ENCODE results near the gene PLXNA3. TPM values are rescaled to one million over a fixed set of nuclear protein-coding genes. Genes with fewer than 3 reads are reported as not detected.

Gene PLXNA3
- polyA plus RNA-seq, 1 experiment = 36.0 TPM

DNA sequence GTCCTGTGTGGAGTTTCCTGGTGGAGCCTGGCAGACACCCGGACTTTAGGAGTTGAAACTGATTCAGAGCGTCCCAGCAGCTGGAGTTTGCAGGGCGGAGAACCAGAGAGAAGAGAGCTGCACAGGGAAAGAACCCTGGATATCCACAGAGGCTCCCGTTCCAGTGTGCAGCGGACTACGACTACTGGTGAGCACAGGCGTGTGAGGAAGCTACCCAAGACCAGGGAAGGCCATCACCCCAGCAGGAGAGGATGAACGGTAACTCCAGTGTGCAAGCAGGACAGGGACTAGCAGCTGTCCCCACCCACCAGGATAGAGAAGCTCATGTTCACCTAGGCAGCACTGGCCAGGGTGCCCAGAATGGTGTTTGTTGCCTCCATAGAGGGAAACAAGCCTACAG lies 18.7 kb downstream of the PLXNA3 start:
- H3K27me3 ChIP-seq (ENCODE audit: control insufficient read depth, insufficient read depth, low read length) = no peaks in the 10 kb centered on the region
- TF ChIP-seq, protein P1, sequence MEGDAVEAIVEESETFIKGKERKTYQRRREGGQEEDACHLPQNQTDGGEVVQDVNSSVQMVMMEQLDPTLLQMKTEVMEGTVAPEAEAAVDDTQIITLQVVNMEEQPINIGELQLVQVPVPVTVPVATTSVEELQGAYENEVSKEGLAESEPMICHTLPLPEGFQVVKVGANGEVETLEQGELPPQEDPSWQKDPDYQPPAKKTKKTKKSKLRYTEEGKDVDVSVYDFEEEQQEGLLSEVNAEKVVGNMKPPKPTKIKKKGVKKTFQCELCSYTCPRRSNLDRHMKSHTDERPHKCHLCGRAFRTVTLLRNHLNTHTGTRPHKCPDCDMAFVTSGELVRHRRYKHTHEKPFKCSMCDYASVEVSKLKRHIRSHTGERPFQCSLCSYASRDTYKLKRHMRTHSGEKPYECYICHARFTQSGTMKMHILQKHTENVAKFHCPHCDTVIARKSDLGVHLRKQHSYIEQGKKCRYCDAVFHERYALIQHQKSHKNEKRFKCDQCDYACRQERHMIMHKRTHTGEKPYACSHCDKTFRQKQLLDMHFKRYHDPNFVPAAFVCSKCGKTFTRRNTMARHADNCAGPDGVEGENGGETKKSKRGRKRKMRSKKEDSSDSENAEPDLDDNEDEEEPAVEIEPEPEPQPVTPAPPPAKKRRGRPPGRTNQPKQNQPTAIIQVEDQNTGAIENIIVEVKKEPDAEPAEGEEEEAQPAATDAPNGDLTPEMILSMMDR (IDR thresholded peaks at IDR 0.05; ENCODE audit: insufficient read depth, low read depth, low read length) = no peak
- no peak overlapping the region for H3K4me3 ChIP-seq (ENCODE audit: low read depth, low read length)
- no peak for DNase-seq (ENCODE audit: low read depth)
- CTCF ChIA-PET = interaction anchor here (0.9 kb wide), 1 partner anchor 103 kb away, joined by 3 read pairs; no protein-coding TSS in a partner anchor
- peaks cover 2% of the 10 kb centered on the region for H3K36me3 ChIP-seq (ENCODE audit: control insufficient read depth, insufficient read depth, low read length)
- POLR2A ChIA-PET = no interaction called here

DNA sequence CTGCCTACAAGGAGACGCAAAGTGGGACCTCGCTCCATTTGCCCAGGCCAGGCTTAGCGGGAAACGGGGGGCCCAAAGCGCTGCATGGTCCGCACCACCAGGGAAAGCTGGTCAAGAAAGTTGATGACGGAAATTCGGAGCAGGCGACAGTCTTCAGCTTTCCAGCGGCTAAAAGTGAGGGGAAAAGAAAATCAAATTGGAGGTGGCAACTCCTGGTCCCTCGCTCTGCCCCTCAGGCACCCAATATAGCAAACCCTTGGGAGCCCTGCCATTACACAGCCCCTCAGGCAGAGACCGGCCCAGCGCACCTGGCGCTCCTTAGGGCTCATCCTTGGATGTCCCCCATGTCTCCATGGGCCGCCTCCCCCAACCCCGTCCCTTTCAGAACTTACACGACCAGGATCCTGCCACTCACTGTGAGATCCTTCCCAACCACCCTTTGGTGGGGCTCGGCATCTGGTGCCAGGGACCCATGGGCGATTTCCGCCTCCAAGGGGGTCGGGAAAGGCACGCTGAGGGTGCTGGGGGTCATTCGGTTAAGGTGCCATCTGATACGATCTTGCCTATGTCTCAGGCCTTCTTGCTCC lies 19.9 kb downstream of the PLXNA3 start:
- TF ChIP-seq, protein P1 (IDR thresholded peaks at IDR 0.05; ENCODE audit: insufficient read depth, low read depth, low read length) = no peak
- Histone ChIP-seq H3K4me3 (ENCODE audit: low read depth, low read length) (peak overlapping the region; percentile 43), H3K27me3 (ENCODE audit: control insufficient read depth, insufficient read depth, low read length) (no peaks in the 10 kb centered on the region), H3K36me3 (ENCODE audit: control insufficient read depth, insufficient read depth, low read length) (peaks cover 2% of the 10 kb centered on the region; the same call in 1 of the 2 replicates)
- no peak for DNase-seq (ENCODE audit: low read depth)
- CTCF ChIA-PET = no interaction called here
- POLR2A ChIA-PET = no interaction called here

DNA sequence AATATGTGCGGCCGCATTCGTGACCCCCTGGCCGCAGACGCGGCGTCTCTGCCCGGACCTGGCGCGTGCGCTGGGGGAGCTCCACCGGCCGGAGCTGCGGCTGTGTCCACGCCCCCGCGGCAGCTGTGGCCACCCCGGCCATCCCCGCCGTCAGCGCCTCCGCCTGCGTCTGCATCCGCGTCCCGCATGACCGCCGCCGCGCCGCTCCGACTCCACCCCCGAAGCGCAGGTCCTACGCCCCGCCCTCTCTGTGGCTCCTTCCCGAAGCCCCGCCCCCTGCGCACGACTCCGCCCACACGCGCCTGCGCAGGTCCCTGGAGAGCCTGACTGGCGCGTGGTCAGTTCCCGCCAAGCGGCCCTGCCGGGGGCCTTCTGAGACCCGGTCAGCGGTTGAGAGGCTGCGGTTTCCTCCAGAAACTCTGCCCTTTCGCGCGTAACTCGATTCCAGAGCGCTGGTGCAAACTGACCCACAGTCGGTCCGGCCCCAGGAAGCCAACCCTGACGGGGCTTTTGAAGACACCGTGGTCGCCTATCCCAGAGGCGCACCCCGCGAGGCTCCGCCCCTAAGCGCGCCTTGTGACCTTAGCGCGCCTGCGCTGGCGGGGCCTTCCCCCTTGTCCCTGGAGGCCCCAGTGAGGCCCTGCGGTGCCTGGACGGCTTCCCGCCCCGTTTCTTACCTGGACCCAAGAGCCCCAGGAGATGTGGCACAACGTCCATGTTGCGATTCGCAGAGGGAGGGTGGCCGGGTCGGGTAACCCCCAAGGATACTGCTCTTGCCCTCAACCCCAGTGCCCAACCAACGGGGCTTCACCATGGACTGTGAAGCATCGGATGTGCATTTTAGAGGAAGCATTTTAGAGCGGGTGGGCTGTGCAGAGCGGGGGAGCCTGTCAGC lies 20.9 kb downstream of the PLXNA3 start, which contains the start of gene LAGE3:
Gene LAGE3 (minus strand): TSS at position 554 of the 895 bp plus-strand sequence. CDS start 366 bp downstream, at position 188.
- Histone ChIP-seq H3K27me3 (ENCODE audit: control insufficient read depth, insufficient read depth, low read length) (no peaks in the 10 kb centered on the region), H3K36me3 (ENCODE audit: control insufficient read depth, insufficient read depth, low read length) (peaks cover 2% of the 10 kb centered on the region; the same call in 1 of the 2 replicates), H3K4me3 (ENCODE audit: low read depth, low read length) (peak within 1 kb of the TSS; percentile 43)
- peak; percentile 53 for DNase-seq (ENCODE audit: low read depth)
- CTCF ChIA-PET = no interaction called here
- TF ChIP-seq, protein P1 (IDR thresholded peaks at IDR 0.05; ENCODE audit: insufficient read depth, low read depth, low read length) = no peak
- POLR2A ChIA-PET = no interaction called here

DNA sequence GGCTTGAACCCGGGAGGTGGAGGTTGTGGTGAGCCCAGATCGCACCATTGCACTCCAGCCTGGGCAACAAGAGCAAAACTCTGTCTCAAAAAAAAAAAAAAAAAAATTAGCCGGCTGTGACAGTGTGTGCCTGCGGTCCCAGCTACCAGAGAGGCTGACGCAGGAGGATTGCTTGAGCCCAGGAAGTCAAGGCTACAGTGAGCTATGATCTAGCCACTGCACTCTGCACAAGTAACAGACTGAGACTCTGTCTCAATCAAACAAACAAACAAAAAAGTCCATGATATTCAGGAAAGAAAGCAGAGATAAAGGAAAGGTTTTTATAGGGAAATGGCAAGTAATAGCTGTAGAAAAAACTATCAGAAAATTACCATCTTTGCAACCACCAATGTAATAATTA lies 23.1 kb downstream of the PLXNA3 start:
- POLR2A ChIA-PET = no interaction called here
- no peaks in the 10 kb centered on the region for H3K27me3 ChIP-seq (ENCODE audit: control insufficient read depth, insufficient read depth, low read length)

More for the DNA sequence above, 23.1 kb downstream of the PLXNA3 start:
- Histone ChIP-seq H3K36me3 (ENCODE audit: control insufficient read depth, insufficient read depth, low read length) (peaks cover 3% of the 10 kb centered on the region), H3K4me3 (ENCODE audit: low read depth, low read length) (no peak overlapping the region)
- TF ChIP-seq, protein P1 (IDR thresholded peaks at IDR 0.05; ENCODE audit: insufficient read depth, low read depth, low read length) = no peak
- DNase-seq (ENCODE audit: low read depth) = no peak
- CTCF ChIA-PET = no interaction called here
